ENCODE data around the gene AKNAD1. TPM values are rescaled to one million over a fixed set of nuclear protein-coding genes. Genes with fewer than 3 reads are reported as not detected.

AKNAD1 gene
- total RNA-seq, 3 donors from 2014 or later: 2.3 to 4.1 (median 2.9) TPM

DNA sequence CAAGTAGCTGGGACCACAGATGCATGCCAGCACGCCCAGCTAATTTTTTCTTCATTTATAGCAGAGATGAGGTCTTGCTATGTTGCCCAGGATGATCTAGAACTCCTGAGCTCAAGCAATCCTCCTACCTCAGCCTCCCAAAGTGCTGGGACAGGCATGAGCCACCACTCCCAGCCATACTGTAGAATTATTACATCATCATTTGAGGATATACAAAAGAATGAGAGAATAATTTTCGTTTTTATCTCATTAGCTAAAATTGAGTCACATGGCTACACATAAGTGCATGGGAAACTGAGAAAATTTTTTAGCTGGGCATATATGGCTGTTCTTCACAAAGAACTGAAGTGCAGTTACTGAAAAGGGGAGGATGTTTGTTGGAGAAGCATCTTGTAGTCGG, 89.2 kb downstream of the AKNAD1 start:
- no peak for TF ChIP-seq POLR2A (IDR thresholded peaks at IDR 0.05)
- TF ChIP-seq, protein P1, sequence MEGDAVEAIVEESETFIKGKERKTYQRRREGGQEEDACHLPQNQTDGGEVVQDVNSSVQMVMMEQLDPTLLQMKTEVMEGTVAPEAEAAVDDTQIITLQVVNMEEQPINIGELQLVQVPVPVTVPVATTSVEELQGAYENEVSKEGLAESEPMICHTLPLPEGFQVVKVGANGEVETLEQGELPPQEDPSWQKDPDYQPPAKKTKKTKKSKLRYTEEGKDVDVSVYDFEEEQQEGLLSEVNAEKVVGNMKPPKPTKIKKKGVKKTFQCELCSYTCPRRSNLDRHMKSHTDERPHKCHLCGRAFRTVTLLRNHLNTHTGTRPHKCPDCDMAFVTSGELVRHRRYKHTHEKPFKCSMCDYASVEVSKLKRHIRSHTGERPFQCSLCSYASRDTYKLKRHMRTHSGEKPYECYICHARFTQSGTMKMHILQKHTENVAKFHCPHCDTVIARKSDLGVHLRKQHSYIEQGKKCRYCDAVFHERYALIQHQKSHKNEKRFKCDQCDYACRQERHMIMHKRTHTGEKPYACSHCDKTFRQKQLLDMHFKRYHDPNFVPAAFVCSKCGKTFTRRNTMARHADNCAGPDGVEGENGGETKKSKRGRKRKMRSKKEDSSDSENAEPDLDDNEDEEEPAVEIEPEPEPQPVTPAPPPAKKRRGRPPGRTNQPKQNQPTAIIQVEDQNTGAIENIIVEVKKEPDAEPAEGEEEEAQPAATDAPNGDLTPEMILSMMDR (IDR thresholded peaks at IDR 0.05): no peak
- no peak for TF ChIP-seq POLR2AphosphoS5 (IDR thresholded peaks at IDR 0.05)
- intact Hi-C loops (cut with DNase I; ENCODE audit: low total_unique reads): no loop called here
- H3K4me3 ChIP-seq: no peak overlapping the region
- no peak for DNase-seq (ENCODE audit: low spot score in 2 of 2)
- H3K36me3 ChIP-seq: peaks cover 4% of the 10 kb centered on the region
- H3K4me1 ChIP-seq: no peaks in the 10 kb centered on the region
- no peaks in the 10 kb centered on the region for H3K9me3 ChIP-seq
- no peak overlapping the region for H3K27ac ChIP-seq
- no peaks in the 10 kb centered on the region for H3K27me3 ChIP-seq

DNA sequence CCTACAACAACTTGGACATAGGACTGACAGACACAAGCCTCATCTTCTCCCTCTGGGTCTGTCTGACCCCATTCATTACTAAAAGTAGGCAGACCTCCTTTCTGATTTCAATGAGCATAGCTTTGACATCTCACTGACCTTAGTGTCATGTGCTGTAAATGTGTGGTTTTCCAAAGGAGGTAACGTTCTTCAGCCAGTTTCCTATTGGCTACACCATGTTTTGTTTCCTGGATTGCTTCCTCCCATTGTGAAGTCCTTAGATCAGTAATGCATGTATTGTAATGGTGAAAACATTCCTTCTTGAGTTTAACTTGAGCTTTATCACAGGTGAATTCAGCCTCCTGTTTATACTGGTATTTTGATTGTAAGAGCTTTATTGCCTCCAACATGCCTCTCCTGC, 89.8 kb downstream of the AKNAD1 start:
- Histone ChIP-seq H3K9me3 (no peaks in the 10 kb centered on the region), H3K27me3 (no peaks in the 10 kb centered on the region), H3K27ac (no peak overlapping the region), H3K4me3 (no peak overlapping the region), H3K36me3 (peaks cover 5% of the 10 kb centered on the region), H3K4me1 (no peaks in the 10 kb centered on the region)
- TF ChIP-seq, protein P1 (IDR thresholded peaks at IDR 0.05): no peak
- TF ChIP-seq POLR2AphosphoS5 (IDR thresholded peaks at IDR 0.05) (no peak), POLR2A (IDR thresholded peaks at IDR 0.05) (no peak)
- no peak for DNase-seq (ENCODE audit: low spot score in 2 of 2)
- intact Hi-C loops (cut with DNase I; ENCODE audit: low total_unique reads): no loop called here

Other genes with a start within 250 kb of the AKNAD1 start
- 1 to 10 TPM; 5.2 to 6.9 (median 6.6) TPM for gene HENMT1, start 196.0 kb downstream of the AKNAD1 start, total RNA-seq
- 10 to 100 TPM; 26.9 to 40.8 (median 32.8) TPM for gene PRPF38B, start 164.8 kb downstream of the AKNAD1 start, total RNA-seq
- not detected for gene FNDC7, start 144.2 kb downstream of the AKNAD1 start, total RNA-seq
- gene STXBP3, start 110.4 kb downstream of the AKNAD1 start, total RNA-seq: 100 to 1,000 TPM in 1 of 3 donors, 10 to 100 TPM in 2; 62.6 to 127 (median 79.5) TPM
- 10 to 100 TPM; 11.5 to 25.9 (median 18.1) TPM for gene GPSM2, start 19.9 kb upstream of the AKNAD1 start, total RNA-seq
- 10 to 100 TPM; 29.5 to 31.8 (median 29.7) TPM for gene CLCC1, start 106.4 kb upstream of the AKNAD1 start, total RNA-seq
- gene WDR47, start 185.0 kb upstream of the AKNAD1 start, total RNA-seq: 10 to 100 TPM; 12.3 to 16.8 (median 13.8) TPM
- 10 to 100 TPM; 23.1 to 36.4 (median 25.8) TPM for gene TAF13, start 218.9 kb upstream of the AKNAD1 start, total RNA-seq
- 10 to 100 TPM; 30.7 to 32.6 (median 32.4) TPM for gene TMEM167B, start 233.7 kb upstream of the AKNAD1 start, total RNA-seq

Measured in breast epithelium (tissue), 4 donors.